Fibroblast of skin of right biceps (primary cell): ENCODE measurements around the gene NUDT7.
A peak's percentile ranks its signal among the peaks of the same experiment; 100 is the strongest.

ENCODE experiments used
- DNase-seq: peaks from one replicate; pipeline ENCODE4 v3.0.0-alpha.2; 2013

NUDT7 gene

GRCh38 chr16:77729951-77730350, 7.6 kb downstream of the NUDT7 start:
- no peak for DNase-seq

GRCh38 chr16:77732241-77732946, 10.1 kb downstream of the NUDT7 start:
- peak; percentile 71 for DNase-seq

DNA sequence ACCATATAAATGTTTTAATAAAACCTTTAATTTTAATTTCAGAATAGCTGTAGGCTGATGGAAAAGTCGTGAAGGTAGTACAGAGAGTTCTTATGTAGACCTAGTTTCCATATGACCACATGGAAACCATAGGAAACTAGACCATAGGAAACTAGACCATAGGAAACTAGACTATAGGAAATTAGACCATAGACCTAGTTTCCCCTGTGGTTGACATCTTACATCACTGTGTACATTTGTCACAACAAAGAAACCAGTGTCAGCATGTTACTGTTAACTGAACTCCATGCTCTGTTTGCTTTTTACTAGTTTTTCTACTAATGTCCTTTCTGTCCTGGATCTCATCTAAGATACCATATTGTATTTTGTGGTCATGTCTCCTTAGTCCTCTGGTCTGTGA, 14.6 kb downstream of the NUDT7 start:
- DNase-seq: no peak

DNA sequence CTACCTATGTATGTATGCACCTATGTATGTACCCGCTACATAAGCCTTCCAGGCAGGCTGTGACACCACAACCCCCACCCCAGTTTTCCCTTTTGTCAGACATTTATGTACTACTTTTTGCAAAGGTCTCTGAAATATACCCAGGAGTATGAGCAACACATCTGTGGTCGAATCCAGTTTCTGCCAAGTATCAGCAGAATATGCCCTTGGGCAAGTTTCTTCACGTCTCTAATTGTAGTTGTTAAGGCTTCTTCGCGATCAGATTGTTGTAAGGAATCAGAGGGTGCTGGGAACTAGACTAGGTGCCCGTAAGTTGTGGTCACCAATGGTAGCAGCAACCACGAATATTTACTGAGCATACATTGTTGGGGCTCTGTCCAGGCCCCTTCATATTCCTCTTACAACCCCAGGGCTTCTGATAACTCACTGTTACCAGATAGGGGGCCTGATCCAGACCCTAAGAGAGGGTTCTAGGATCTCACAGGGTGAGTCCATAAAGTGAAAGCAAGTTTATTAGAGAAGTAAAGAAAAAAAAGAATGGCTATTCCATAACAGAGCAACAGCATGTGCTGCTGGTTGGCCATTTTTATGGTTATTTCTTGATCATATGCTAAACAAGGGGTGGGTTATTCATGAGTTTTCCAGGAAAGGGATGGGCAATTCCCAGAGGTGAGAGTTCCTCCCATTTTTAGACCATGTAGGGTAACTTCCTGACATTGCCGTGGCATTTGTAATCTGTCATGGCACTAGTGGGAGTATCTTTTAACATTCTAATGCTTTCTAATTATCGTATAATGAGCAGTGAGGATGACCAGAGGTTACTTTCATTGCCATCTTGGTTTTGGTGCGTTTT, 16.6 kb downstream of the NUDT7 start:
- no peak for DNase-seq

DNA sequence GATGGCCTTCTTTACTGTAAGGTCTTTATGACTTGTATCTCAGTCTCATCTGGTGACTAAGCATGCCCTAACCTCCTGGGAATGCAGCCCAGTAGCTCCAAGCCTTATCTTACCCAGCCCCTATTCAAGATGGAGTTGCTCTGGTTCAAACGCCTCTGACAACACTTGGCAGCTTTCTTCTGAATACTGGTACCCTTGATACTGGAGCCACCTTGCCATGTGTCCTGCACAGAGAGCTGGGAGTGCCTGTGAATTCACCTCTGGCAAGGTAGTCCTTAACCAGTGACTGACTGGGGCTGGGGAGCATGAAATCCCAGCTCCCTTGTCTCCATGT, 17.2 kb downstream of the NUDT7 start:
- peak; percentile 30 for DNase-seq

DNA sequence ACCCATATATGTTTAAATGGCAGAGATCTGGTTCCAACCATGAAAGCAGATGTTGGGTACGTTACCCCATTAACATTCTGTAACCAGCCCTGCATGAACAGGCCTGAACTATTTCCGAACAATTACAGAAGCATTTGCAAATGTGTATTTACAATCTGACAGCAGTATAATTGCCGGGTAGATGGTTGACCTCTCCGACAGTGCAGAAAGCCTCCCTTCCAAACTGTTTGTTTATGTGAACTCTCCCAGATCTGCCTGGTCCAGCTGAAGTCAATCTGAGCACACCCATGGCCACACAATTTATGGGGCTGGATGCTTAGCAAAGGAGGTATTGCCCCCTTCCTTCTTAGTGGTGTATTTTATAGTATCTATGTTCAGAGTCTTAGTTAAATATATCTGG, 21.8 kb downstream of the NUDT7 start:
- no peak for DNase-seq

DNA sequence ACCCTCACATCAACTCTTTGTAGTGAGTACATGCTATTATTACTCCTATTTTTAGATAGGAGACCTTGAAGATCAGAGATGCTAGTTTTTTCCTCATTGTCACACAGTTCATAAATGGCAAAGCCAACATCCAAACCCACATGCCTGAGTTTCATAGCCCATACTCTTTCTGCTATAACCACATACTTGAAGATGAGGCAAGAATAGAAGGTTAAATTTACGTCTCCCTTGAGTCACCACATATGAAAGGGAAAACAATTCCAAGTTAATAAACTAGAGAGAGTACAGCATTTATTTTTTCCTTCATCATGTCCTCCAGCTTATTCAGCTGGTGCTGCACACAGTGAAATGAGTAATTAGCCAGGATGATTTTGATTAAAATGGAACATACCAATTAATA, 23.7 kb downstream of the NUDT7 start:
- no peak for DNase-seq

- no peak for DNase-seq
These were observed 26.2 kb downstream of the NUDT7 start for GRCh38 chr16:77748421-77749005.

- DNase-seq: no peak
These were observed 27.1 kb downstream of the NUDT7 start for GRCh38 chr16:77749415-77749814.

GRCh38 chr16:77758046-77758445, 35.7 kb downstream of the NUDT7 start:
- DNase-seq: no peak

- no peak for DNase-seq
These were observed 36.2 kb downstream of the NUDT7 start for GRCh38 chr16:77758508-77758907.

- DNase-seq: no peak
These were observed 36.9 kb downstream of the NUDT7 start for GRCh38 chr16:77759201-77759600.

- DNase-seq: peak; percentile 11
These were observed 37.5 kb downstream of the NUDT7 start for GRCh38 chr16:77759821-77760220.

- peak; percentile 10 for DNase-seq
These were observed 38.5 kb downstream of the NUDT7 start for GRCh38 chr16:77760800-77761199.

DNA sequence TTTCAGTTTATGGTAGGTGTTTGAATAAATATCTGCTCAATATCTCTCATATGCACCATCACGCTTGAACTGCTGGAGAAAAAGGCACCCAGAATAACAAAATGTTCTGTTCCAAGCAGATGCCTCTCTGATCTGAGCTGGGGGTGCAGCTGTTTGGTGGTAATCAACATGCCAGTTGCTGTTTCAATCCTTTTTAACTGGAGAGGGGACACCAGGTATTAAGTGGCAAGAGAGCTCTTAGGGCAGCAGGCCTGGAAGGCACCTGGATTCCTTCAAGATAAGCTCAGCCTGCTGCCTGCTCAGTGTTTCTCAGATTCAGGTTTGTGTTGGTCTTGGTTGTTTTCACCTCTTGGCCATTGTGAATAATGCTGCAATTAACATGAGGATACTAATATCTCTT, 38.9 kb downstream of the NUDT7 start:
- no peak for DNase-seq

- no peak for DNase-seq
These were observed 39.9 kb downstream of the NUDT7 start for GRCh38 chr16:77762262-77762661.

GRCh38 chr16:77763994-77764393, 41.7 kb downstream of the NUDT7 start:
- DNase-seq: no peak

DNA sequence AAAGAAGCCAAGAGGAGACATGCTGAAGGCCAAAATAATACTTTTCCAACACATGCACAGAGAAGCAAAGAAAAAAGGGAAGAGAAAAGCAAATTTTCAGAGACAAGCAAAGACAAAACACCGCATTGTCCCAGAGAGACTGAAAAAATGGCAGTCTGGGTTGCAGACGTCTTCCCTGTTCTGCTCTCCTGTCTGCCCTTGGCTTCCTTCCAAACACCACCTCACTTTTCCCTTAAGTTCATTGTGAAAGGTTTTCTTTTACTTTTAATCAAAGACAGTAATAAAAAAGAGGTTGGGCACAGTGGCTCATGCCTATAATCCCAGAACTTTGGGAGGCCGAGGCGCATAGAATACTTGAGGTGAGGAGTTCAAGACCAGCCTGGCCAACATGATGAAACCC, 44.9 kb downstream of the NUDT7 start:
- DNase-seq: no peak

DNA sequence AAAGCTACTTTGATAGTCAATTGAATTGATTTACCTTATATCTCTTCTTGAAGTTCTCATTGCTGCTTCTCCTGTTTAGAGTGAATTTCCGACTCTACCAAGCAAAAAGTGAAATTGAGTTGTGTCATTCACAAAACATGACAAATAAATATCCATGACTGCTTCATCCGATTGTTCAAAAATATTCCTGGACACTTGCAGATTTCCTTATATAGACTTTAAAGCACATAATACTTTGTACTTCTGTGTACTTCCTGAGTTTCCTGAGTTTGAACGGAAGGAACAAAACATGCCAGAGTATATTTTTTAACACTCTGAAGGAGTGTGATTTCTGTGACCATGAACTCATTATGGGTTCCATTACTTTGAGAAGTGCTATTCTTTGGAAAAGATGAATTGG, 45.5 kb downstream of the NUDT7 start:
- DNase-seq: no peak

GRCh38 chr16:77775911-77776909, 53.9 kb downstream of the NUDT7 start:
- DNase-seq: peak; percentile 24

- DNase-seq: no peak
These were observed 55.4 kb downstream of the NUDT7 start for GRCh38 chr16:77777745-77778144.

GRCh38 chr16:77780378-77780837, 58.1 kb downstream of the NUDT7 start:
- peak; percentile 96 for DNase-seq

GRCh38 chr16:77781091-77781490, 58.8 kb downstream of the NUDT7 start:
- no peak for DNase-seq
